ENCODE results near the gene ZNF446. TPM values are rescaled to one million over a fixed set of nuclear protein-coding genes. Genes with fewer than 3 reads are reported as not detected.

ZNF446 gene
- total and polyA plus RNA-seq, 9 of the 15 experiments (the other 6 are each of a cell fraction or from before 2014, with no cell fraction given) = 0.07 to 4.8 (median 1.2) TPM

- TF ChIP-seq VEZF1 (CRISPR knock-in tag; IDR thresholded peaks at IDR 0.05) = peak; percentile 61; the same call in 1 of the 2 replicates
- peak; percentile 91 for TF ChIP-seq RBFOX2 (IDR thresholded peaks at IDR 0.05; ENCODE audit: low read depth, low read length)
- peak; percentile 50 to 64 for TF ChIP-seq E2F6 (IDR thresholded peaks at IDR 0.05; ENCODE audit: borderline replicate concordance in 1 of 2, extremely low read depth in 1 of 2, insufficient read depth in 1 of 2, insufficient read length in 1 of 2, low read depth in 1 of 2, low read length in 1 of 2, poor library complexity in 1 of 2, severe bottlenecking in 1 of 2)
- TF ChIP-seq COPS2 (conservative IDR thresholded peaks at IDR 0.05) = no peak
- peak; percentile 45; the same call in 1 of the 2 replicates for TF ChIP-seq CREB3L1 (IDR thresholded peaks at IDR 0.05; ENCODE audit: borderline replicate concordance, low read depth)
- no peak for TF ChIP-seq ETV6 (IDR thresholded peaks at IDR 0.05; ENCODE audit: borderline replicate concordance in 1 of 2, low read depth in 2 of 2, low read length in 1 of 2)
- no peak for TF ChIP-seq ETV6 (CRISPR knock-in tag; IDR thresholded peaks at IDR 0.05; ENCODE audit: borderline replicate concordance)
- TF ChIP-seq GABPB1 (CRISPR knock-in tag; IDR thresholded peaks at IDR 0.05) = peak; percentile 93
- peak; percentile 94 for TF ChIP-seq SAP30 (IDR thresholded peaks at IDR 0.05; ENCODE audit: borderline replicate concordance, insufficient read depth, low read depth, low read length, poor library complexity, severe bottlenecking)
- TF ChIP-seq ZNF609 (CRISPR knock-in tag; IDR thresholded peaks at IDR 0.05; ENCODE audit: borderline replicate concordance) = no peak
- TF ChIP-seq GMEB1 (CRISPR knock-in tag; IDR thresholded peaks at IDR 0.05) = peak; percentile 85
- TF ChIP-seq CBX8 (IDR thresholded peaks at IDR 0.05; ENCODE audit: borderline replicate concordance, extremely low read depth, low read depth, low read length, poor library complexity, severe bottlenecking) = no peak
- peak; percentile 49 for TF ChIP-seq POLR2B (IDR thresholded peaks at IDR 0.05; ENCODE audit: low read depth, partially characterized antibody)
These were observed 9.2 kb upstream of the ZNF446 start, which contains the start of gene ZNF324 (continued) for GRCh38 chr19:58466760-58467589.
